Right atrium auricular region (tissue), 2 donors: ENCODE results near the gene KIAA0753. TPM values are rescaled to one million over a fixed set of nuclear protein-coding genes. Genes with fewer than 3 reads are reported as not detected.

Source experiments
- DNase-seq: peaks from one replicate; pipeline ENCODE4 v3.0.0-alpha.2; 2019; ENCODE audit warnings: low spot score
- H3K27ac ChIP-seq, 2 donors: fragments of 200-600 bp; sonication (generic); 1 replicate in 1 of 2; 2 replicates in 1 of 2; pipeline ENCODE4 v1.5.1; 2016 to 2019
- H3K27me3 ChIP-seq, 2 donors: fragments of 200-600 bp; sonication (generic); one replicate each; pipeline versions ENCODE4 v1.5.1 to v1.6.0; 2017 to 2019
- H3K36me3 ChIP-seq: fragments of 200-600 bp; sonication (generic); one replicate; pipeline ENCODE4 v1.5.1; 2016
- H3K4me1 ChIP-seq, 2 donors: fragments of 200-600 bp; sonication (generic); one replicate each; pipeline versions ENCODE4 v1.5.1 to v1.6.0; 2017 to 2019
- H3K4me3 ChIP-seq, 2 donors: fragments of 200-600 bp; sonication (generic); 1 replicate in 1 of 2; 2 replicates in 1 of 2; pipeline ENCODE4 v1.5.1; 2017 to 2019; ENCODE audit warnings: mild to moderate bottlenecking in 1 of 2, moderate library complexity in 1 of 2
- H3K9me3 ChIP-seq, 2 donors: fragments of 200-600 bp; sonication (generic); one replicate each; pipeline ENCODE4 v1.5.1; 2019
- total RNA-seq, 2 donors: library from RNA; depleted of rRNA; stranded (reverse); fragments of >200 nt; gene quantifications; one replicate each; pipeline ENCODE4 v1.1.0, GENCODE V29; 2016
- TF ChIP-seq, protein P1 (sequence below), 2 donors: fragments of 200-600 bp; sonication (generic); IDR thresholded peaks; one replicate each; pipeline ENCODE4 v1.5.1; 2019; ENCODE audit warnings: antibody characterized with exemption in 2 of 2

Gene KIAA0753
- total RNA-seq, 2 donors from 2014 or later, result 5.3 to 8.4 TPM

DNA sequence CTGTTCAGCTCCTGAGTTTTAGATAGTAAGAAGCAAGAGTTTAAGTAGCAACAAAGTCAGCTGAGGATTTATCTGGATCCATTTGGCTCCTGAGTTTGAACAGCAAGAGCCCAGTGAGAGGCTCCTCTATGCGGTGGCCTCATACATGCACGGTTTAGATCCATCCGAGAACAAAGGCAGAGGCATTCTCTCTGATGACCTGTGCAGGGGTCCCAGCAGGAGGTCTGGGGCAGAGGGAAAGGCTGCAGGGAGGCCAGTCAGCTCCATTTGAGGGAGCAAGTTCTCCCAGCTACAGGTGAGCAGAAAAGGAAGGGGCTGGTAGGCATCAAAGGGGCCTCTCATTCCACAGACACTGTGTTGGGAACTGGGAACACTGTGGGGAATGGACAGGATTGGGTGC is 100.6 kb downstream of the KIAA0753 start:
- Histone ChIP-seq H3K27ac (no peak overlapping the region), H3K36me3 (no peaks in the 10 kb centered on the region), H3K9me3 (peaks cover 0 to 4% of the 10 kb centered on the region in 2 donors), H3K4me1 (no peaks in the 10 kb centered on the region), H3K27me3 (no peaks in the 10 kb centered on the region), H3K4me3 (no peak overlapping the region)
- DNase-seq, result no peak
- TF ChIP-seq, protein P1, sequence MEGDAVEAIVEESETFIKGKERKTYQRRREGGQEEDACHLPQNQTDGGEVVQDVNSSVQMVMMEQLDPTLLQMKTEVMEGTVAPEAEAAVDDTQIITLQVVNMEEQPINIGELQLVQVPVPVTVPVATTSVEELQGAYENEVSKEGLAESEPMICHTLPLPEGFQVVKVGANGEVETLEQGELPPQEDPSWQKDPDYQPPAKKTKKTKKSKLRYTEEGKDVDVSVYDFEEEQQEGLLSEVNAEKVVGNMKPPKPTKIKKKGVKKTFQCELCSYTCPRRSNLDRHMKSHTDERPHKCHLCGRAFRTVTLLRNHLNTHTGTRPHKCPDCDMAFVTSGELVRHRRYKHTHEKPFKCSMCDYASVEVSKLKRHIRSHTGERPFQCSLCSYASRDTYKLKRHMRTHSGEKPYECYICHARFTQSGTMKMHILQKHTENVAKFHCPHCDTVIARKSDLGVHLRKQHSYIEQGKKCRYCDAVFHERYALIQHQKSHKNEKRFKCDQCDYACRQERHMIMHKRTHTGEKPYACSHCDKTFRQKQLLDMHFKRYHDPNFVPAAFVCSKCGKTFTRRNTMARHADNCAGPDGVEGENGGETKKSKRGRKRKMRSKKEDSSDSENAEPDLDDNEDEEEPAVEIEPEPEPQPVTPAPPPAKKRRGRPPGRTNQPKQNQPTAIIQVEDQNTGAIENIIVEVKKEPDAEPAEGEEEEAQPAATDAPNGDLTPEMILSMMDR (IDR thresholded peaks at IDR 0.05), result no peak

DNA sequence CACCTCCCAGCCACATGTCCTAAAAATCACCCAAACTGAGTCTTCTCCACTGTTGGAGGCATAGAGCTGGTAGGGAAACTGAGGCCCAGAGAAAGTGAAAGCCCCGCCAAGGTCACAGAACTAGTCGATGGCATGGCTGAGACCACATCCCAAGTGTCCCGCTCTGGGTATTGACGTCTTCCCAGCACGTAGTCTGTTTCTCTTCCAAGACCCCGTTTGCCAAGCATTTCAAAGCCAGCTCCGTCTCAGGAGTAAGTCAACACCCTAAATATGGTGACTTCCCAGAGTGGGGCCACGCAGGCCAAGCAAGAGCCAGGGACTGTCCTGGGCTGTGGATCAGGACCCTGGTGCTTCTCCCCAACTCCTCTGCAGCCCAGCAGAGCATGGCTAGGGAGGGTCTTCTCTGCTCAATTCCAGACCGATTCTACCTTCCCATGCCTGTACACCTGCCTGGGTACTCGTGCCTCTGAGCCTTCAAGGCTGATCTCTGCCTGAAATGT is 103.9 kb downstream of the KIAA0753 start:
- Histone ChIP-seq H3K27ac (no peak overlapping the region), H3K9me3 (peaks cover 0 to 4% of the 10 kb centered on the region in 2 donors), H3K4me1 (no peaks in the 10 kb centered on the region), H3K4me3 (no peak overlapping the region), H3K27me3 (no peaks in the 10 kb centered on the region), H3K36me3 (no peaks in the 10 kb centered on the region)
- TF ChIP-seq, protein P1 (IDR thresholded peaks at IDR 0.05), result no peak
- DNase-seq, result no peak

DNA sequence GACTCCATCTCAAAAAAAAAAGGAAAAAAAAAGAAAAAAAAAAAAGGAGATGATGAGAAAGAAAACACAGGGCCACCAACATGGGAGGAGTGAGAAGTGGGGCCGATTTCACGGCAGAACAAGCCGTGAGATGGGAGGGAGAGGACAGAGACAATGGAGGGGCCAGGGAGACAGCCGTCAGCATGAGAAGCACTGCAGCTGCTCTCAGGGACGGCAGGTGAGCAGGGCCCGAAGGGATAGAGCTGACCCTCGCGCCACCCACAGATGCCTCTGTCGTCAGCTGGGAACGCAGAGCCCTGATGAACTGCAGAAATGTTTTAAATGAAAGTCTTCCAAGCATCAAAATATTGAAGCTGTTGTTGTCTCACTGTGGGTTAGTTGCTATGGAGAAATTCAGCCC is 104.5 kb downstream of the KIAA0753 start:
- Histone ChIP-seq H3K4me3 (no peak overlapping the region), H3K4me1 (no peaks in the 10 kb centered on the region), H3K27ac (no peak overlapping the region), H3K36me3 (no peaks in the 10 kb centered on the region), H3K9me3 (peaks cover 0 to 4% of the 10 kb centered on the region in 2 donors), H3K27me3 (no peaks in the 10 kb centered on the region)
- TF ChIP-seq, protein P1 (IDR thresholded peaks at IDR 0.05), result no peak
- no peak for DNase-seq

DNA sequence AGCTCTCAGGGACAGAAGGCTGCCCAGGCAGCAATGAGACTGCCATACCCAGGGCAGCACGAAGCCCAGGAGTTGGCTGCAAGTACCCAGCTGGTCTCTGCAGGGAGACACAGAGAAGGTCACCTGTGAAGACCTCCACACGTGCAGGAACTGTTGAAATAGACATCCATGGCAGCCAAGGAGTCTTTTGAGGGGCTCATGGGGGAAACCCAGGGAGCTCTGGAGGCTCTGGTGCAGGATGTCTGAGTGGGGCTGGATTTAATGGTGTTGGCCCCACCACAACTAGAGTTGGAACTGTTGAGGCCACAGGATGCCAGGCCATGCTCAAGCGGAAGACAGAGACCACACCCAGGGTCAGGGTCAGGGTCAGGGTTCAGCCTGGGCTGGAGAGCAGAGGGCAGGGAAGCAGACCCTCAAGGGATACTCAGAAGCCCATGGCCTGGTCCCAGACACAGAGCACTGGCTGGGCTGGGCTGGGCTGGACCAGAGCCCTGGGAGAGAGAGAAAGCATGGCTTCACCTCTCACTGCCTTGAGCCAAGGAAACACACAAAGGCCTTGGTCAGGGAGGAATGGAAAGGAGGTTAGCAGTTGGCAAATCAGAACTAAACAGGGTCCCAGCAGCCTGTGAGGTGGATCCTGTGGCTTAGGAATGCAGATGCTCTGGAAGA is 105.5 kb downstream of the KIAA0753 start:
- H3K27me3 ChIP-seq, result no peaks in the 10 kb centered on the region
- H3K27ac ChIP-seq, result no peak overlapping the region
- no peaks in the 10 kb centered on the region for H3K36me3 ChIP-seq
- TF ChIP-seq, protein P1 (IDR thresholded peaks at IDR 0.05), result no peak
- no peaks in the 10 kb centered on the region for H3K4me1 ChIP-seq
- H3K9me3 ChIP-seq, result peaks cover 0 to 4% of the 10 kb centered on the region in 2 donors
- no peak for DNase-seq
- no peak overlapping the region for H3K4me3 ChIP-seq

DNA sequence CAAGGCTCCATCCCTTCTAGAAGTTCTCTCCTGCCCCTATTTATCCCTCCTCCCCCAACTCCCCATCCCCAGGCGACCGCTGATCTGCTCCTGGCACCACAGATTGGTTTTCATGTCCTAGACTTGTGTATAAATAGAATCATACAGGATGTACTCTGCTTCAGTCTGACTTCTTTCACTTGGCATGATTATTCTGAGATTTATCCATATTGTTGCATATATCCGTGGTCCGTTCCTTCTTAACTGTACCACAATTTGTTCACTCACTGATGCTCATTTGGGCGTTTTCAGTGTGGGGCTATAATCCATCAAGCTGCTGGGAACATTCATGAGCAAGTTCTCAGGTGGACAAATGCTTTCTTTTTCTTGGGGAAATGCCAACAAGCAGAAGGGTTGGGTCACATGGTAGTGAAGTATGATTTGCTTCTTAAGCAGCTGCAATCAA is 108.0 kb downstream of the KIAA0753 start:
- TF ChIP-seq, protein P1 (IDR thresholded peaks at IDR 0.05), result no peak
- no peak overlapping the region for H3K4me3 ChIP-seq
- no peaks in the 10 kb centered on the region for H3K27me3 ChIP-seq
- H3K36me3 ChIP-seq, result no peaks in the 10 kb centered on the region
- no peak overlapping the region for H3K27ac ChIP-seq
- no peaks in the 10 kb centered on the region for H3K4me1 ChIP-seq
- no peak for DNase-seq
- no peaks in the 10 kb centered on the region for H3K9me3 ChIP-seq

DNA sequence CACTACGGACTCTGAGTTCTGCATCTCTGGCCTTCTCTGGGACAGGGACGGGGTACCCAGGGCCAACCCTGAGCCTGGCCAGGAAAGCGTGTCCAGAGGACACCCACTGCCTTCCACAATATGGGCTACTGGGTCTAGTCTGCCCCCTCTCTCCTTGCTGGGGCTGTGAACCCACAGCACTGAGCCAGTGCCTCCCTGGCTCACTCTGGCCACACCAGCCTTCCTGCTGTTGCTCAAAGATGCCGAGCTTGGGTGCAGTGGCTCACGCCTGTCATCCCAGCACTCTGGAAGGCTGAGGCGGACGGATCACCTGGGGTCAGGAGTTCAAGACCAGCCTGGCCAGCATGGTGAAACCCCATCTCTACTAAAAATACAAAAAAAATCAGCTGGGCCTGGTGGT is 108.9 kb downstream of the KIAA0753 start:
- Histone ChIP-seq H3K27ac (no peak overlapping the region), H3K27me3 (no peaks in the 10 kb centered on the region), H3K4me1 (no peaks in the 10 kb centered on the region), H3K9me3 (no peaks in the 10 kb centered on the region), H3K36me3 (no peaks in the 10 kb centered on the region), H3K4me3 (no peak overlapping the region)
- DNase-seq, result no peak
- TF ChIP-seq, protein P1 (IDR thresholded peaks at IDR 0.05), result no peak
